HG03097 (cell line): ENCODE data around the gene SNRPD3.

Experiments
- ATAC-seq: cut with Tn5 transposase; IDR thresholded peaks from one replicate; pipeline ENCODE4 v1.9.1; 2021; ENCODE audit not compliant: unreplicated experiment, low FRiP score

The SNRPD3 gene

GRCh38 chr22:24555165-24556039 is at the start of gene SNRPD3:
TSS of gene SNRPD3 (plus strand) at chr22:24555999. CDS start at chr22:24557675, 1,676 bp downstream.
- ATAC-seq = peak; percentile 66

GRCh38 chr22:24506802-24507438 is 48.9 kb upstream of the SNRPD3 start:
- no peak for ATAC-seq

GRCh38 chr22:24507716-24508115 is 48.1 kb upstream of the SNRPD3 start:
- no peak for ATAC-seq

- no peak for ATAC-seq
Measured at GRCh38 chr22:24510637-24511625, 44.9 kb upstream of the SNRPD3 start.

GRCh38 chr22:24512043-24512442 is 43.8 kb upstream of the SNRPD3 start:
- no peak for ATAC-seq

GRCh38 chr22:24513378-24514240 is 42.2 kb upstream of the SNRPD3 start:
- ATAC-seq = no peak

- ATAC-seq = no peak
Measured at GRCh38 chr22:24514241-24515026, 41.4 kb upstream of the SNRPD3 start.

GRCh38 chr22:24515027-24515338 is 40.8 kb upstream of the SNRPD3 start:
- no peak for ATAC-seq

- ATAC-seq = no peak
Measured at GRCh38 chr22:24516301-24516737, 39.5 kb upstream of the SNRPD3 start.

GRCh38 chr22:24517446-24517845 is 38.4 kb upstream of the SNRPD3 start:
- no peak for ATAC-seq

GRCh38 chr22:24518228-24518627 is 37.6 kb upstream of the SNRPD3 start:
- no peak for ATAC-seq

GRCh38 chr22:24518771-24519485 is 36.9 kb upstream of the SNRPD3 start:
- no peak for ATAC-seq

GRCh38 chr22:24519496-24519895 is 36.3 kb upstream of the SNRPD3 start:
- no peak for ATAC-seq

- ATAC-seq = no peak
Measured at GRCh38 chr22:24521791-24522245, 34.0 kb upstream of the SNRPD3 start.

- no peak for ATAC-seq
Measured at GRCh38 chr22:24523873-24524272, 31.9 kb upstream of the SNRPD3 start.

GRCh38 chr22:24525416-24526037 is 30.3 kb upstream of the SNRPD3 start:
- ATAC-seq = peak; percentile 60

GRCh38 chr22:24526191-24526590 is 29.6 kb upstream of the SNRPD3 start:
- no peak for ATAC-seq

GRCh38 chr22:24529898-24530297 is 25.9 kb upstream of the SNRPD3 start:
- no peak for ATAC-seq
